ENCODE results near the gene BLCAP. TPM values are rescaled to one million over a fixed set of nuclear protein-coding genes. Genes with fewer than 3 reads are reported as not detected.

BLCAP gene
- total RNA-seq, 1 experiment from 2014 or later, result 129 TPM

- Mint-ChIP-seq H3K27ac (ENCODE audit: unreplicated experiment) (peak overlapping the region; percentile 25), H3K9me3 (ENCODE audit: unreplicated experiment) (no peaks in the 10 kb centered on the region), H3K27me3 (ENCODE audit: insufficient read depth, unreplicated experiment) (no peaks in the 10 kb centered on the region), H3K36me3 (ENCODE audit: insufficient read depth, unreplicated experiment) (peaks cover 53% of the 10 kb centered on the region), H3K4me3 (ENCODE audit: unreplicated experiment) (no peak overlapping the region), H3K4me1 (ENCODE audit: low read depth, unreplicated experiment) (peaks cover 41% of the 10 kb centered on the region)
- DNase-seq, result peak in 1 of 2 experiments; percentile 41
- intact Hi-C loops (cut with micrococcal nuclease; ENCODE audit: unreplicated experiment), result no loop called here
- ChIA-PET CTCF (interaction anchor here (0.7 kb wide), 1 partner anchor 327 kb away, joined by 4 read pairs; no protein-coding TSS in a partner anchor), POLR2A (no interaction called here)
- no peak overlapping the region for H3K4me3 ChIP-seq (ENCODE audit: low read depth, low read length)
- no peaks in the 10 kb centered on the region for H3K9me3 ChIP-seq
- TF ChIP-seq, protein P1, sequence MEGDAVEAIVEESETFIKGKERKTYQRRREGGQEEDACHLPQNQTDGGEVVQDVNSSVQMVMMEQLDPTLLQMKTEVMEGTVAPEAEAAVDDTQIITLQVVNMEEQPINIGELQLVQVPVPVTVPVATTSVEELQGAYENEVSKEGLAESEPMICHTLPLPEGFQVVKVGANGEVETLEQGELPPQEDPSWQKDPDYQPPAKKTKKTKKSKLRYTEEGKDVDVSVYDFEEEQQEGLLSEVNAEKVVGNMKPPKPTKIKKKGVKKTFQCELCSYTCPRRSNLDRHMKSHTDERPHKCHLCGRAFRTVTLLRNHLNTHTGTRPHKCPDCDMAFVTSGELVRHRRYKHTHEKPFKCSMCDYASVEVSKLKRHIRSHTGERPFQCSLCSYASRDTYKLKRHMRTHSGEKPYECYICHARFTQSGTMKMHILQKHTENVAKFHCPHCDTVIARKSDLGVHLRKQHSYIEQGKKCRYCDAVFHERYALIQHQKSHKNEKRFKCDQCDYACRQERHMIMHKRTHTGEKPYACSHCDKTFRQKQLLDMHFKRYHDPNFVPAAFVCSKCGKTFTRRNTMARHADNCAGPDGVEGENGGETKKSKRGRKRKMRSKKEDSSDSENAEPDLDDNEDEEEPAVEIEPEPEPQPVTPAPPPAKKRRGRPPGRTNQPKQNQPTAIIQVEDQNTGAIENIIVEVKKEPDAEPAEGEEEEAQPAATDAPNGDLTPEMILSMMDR (IDR thresholded peaks at IDR 0.05; ENCODE audit: insufficient read depth in 1 of 2, low read depth in 1 of 2, low read length in 1 of 2, severe bottlenecking in 1 of 2, unreplicated experiment in 1 of 2), result no peak
- no TSS peak for BruUV-seq (replicated peaks)
- H3K4me1 ChIP-seq, result peaks cover 25% of the 10 kb centered on the region
- peaks cover 2% of the 10 kb centered on the region; the same call in 1 of the 2 replicates for H3K36me3 ChIP-seq (ENCODE audit: control insufficient read depth, insufficient read depth, low read length)
- no peaks in the 10 kb centered on the region for H3K27me3 ChIP-seq (replicated peaks; ENCODE audit: control insufficient read depth, insufficient read depth, low read length)
Observed at GRCh38 chr20:37522260-37523011, 5.2 kb downstream of the BLCAP start.

DNA sequence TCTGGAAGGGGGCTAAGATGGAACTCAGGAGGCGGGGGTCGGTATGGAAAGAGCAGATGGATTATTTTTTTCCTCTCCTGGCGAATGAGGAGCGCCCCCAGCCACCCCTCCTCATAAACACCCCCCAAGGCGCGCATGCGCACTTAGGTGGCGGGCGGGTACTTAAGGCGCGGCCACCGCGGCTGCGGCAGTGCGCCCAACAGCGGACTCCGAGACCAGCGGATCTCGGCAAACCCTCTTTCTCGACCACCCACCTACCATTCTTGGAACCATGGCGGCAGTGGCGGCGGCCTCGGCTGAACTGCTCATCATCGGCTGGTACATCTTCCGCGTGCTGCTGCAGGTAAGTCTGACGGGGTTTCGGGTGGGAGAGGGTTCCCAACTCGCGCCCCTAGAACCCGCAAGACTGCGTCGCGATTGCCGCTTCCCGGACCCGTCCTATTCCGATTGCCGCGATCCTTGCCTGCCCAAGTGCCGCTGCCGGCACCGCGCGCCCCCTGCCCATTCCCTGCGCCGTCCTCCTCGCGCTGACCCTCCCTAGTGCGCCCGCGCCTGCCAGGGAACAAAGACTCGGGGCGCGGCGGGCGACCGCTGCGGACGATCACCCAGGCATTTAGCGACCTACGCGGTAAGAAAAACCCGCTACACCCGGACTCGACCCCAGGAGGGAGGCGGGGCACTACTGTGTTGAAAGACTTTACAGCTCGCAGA is 6.5 kb downstream of the BLCAP start, which contains the start of gene NNAT:
Gene NNAT, plus strand, starts transcription at position 190 of the 711 bp plus-strand sequence. Its CDS starts 82 bp downstream, at position 272.
- Histone ChIP-seq H3K9me3 (no peaks in the 10 kb centered on the region), H3K27me3 (replicated peaks; ENCODE audit: control insufficient read depth, insufficient read depth, low read length) (no peaks in the 10 kb centered on the region), H3K4me1 (peaks cover 21% of the 10 kb centered on the region), H3K4me3 (ENCODE audit: low read depth, low read length) (no peak within 1 kb of the TSS), H3K36me3 (ENCODE audit: control insufficient read depth, insufficient read depth, low read length) (peaks cover 2% of the 10 kb centered on the region)
- TF ChIP-seq, protein P1 (IDR thresholded peaks at IDR 0.05; ENCODE audit: insufficient read depth in 1 of 2, low read depth in 1 of 2, low read length in 1 of 2, severe bottlenecking in 1 of 2, unreplicated experiment in 1 of 2), result no peak
- intact Hi-C loops (cut with micrococcal nuclease; ENCODE audit: unreplicated experiment), result no loop called here
- H3K27ac Mint-ChIP-seq (ENCODE audit: unreplicated experiment), result peak within 1 kb of the TSS; percentile 25
- peaks cover 42% of the 10 kb centered on the region for H3K4me1 Mint-ChIP-seq (ENCODE audit: low read depth, unreplicated experiment)
- peak in 1 of 2 experiments; percentile 44 for DNase-seq
- POLR2A ChIA-PET, result interaction anchor here (0.7 kb wide), 1 partner anchor 10 kb away, joined by 9 read pairs; no protein-coding TSS in a partner anchor
- CTCF ChIA-PET, result interaction anchor here (0.8 kb wide), 1 partner anchor 19 kb away, joined by 3 read pairs; no protein-coding TSS in a partner anchor
- H3K36me3 Mint-ChIP-seq (ENCODE audit: insufficient read depth, unreplicated experiment), result peaks cover 64% of the 10 kb centered on the region
- H3K9me3 Mint-ChIP-seq (ENCODE audit: unreplicated experiment), result no peaks in the 10 kb centered on the region
- H3K4me3 Mint-ChIP-seq (ENCODE audit: unreplicated experiment), result no peak within 1 kb of the TSS
- no TSS peak for BruUV-seq (replicated peaks)
- no peaks in the 10 kb centered on the region for H3K27me3 Mint-ChIP-seq (ENCODE audit: insufficient read depth, unreplicated experiment)

DNA sequence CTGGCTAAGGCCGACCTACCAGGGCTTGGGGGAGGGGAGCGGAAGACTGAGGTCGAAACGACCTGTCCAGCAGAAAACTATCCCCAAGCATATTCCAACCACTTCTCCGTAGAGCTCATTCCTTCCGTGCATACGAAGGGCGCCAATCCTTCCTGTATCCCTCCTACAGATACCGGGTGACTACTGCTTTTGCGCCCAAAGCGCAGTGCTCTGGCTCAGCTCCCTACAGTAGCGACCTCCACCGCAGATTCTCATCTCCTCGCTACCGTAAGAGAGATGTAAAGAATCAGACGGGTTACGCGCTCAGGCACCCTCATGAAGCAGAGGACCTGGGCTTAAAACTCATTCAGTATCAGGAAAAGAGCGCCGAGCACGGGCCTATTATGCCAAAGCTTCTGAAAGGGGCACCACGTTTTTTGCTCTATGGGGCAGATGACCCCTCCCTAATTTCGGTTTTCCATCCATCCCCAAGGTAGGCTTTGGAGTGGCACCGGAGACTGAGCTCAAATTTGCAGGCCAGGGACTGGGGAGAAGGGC is 7.2 kb downstream of the BLCAP start:
- Mint-ChIP-seq H3K27me3 (ENCODE audit: insufficient read depth, unreplicated experiment) (no peaks in the 10 kb centered on the region), H3K27ac (ENCODE audit: unreplicated experiment) (no peak overlapping the region), H3K4me3 (ENCODE audit: unreplicated experiment) (no peak overlapping the region), H3K4me1 (ENCODE audit: low read depth, unreplicated experiment) (peaks cover 35% of the 10 kb centered on the region), H3K36me3 (ENCODE audit: insufficient read depth, unreplicated experiment) (peaks cover 71% of the 10 kb centered on the region), H3K9me3 (ENCODE audit: unreplicated experiment) (no peaks in the 10 kb centered on the region)
- H3K4me1 ChIP-seq, result peaks cover 16% of the 10 kb centered on the region
- no peaks in the 10 kb centered on the region for H3K27me3 ChIP-seq (replicated peaks; ENCODE audit: control insufficient read depth, insufficient read depth, low read length)
- BruUV-seq (replicated peaks), result no TSS peak
- H3K36me3 ChIP-seq (ENCODE audit: control insufficient read depth, insufficient read depth, low read length), result peaks cover 8% of the 10 kb centered on the region
- no peaks in the 10 kb centered on the region for H3K9me3 ChIP-seq
- no peak for DNase-seq
- TF ChIP-seq, protein P1 (IDR thresholded peaks at IDR 0.05; ENCODE audit: insufficient read depth in 1 of 2, low read depth in 1 of 2, low read length in 1 of 2, severe bottlenecking in 1 of 2, unreplicated experiment in 1 of 2), result no peak
- CTCF ChIA-PET, result interaction anchor here (0.8 kb wide), 1 partner anchor 19 kb away, joined by 3 read pairs; no protein-coding TSS in a partner anchor
- H3K4me3 ChIP-seq (ENCODE audit: low read depth, low read length), result no peak overlapping the region
- intact Hi-C loops (cut with micrococcal nuclease; ENCODE audit: unreplicated experiment), result no loop called here
- POLR2A ChIA-PET, result no interaction called here

Measured in Caco-2 (cell line).